GM19395 (cell line): ENCODE data around the gene PALLD.

Source experiments
- ATAC-seq: cut with Tn5 transposase; IDR thresholded peaks from one replicate; pipeline ENCODE4 v1.9.1; 2021; ENCODE audit warnings: mild to moderate bottlenecking, moderate library complexity; ENCODE audit not compliant: unreplicated experiment

Gene PALLD

DNA sequence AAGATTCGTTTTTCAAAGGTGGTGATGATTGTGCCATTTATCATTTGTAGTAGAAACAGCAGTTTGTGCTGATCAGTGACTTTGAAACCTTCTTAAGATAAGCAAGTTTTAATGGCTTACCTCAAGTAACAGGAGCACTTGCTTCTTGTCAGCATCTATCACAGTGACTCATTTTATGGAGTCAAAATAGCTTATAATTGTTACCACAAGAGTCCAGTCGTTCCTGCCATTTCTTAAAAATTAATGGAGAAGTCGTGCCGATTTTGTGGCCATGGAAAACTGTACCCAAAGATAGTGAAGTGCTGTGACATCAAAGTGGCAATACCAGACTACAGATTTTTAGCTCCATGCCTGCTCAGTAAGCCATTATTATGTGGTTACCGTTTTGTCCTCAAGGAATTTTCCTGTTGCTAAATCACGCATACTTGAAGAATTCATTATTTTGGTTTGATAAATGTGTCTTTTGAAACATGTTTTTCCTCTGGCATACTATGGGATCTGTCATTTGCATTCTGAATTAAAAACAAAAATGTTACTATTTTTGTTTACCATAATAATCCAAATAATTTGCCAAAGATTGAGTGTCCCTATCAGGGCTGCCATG is 383.3 kb downstream of the PALLD start:
- ATAC-seq: no peak

- ATAC-seq: peak; percentile 76
Measured at GRCh38 chr4:168880811-168881595, 384.2 kb downstream of the PALLD start.

DNA sequence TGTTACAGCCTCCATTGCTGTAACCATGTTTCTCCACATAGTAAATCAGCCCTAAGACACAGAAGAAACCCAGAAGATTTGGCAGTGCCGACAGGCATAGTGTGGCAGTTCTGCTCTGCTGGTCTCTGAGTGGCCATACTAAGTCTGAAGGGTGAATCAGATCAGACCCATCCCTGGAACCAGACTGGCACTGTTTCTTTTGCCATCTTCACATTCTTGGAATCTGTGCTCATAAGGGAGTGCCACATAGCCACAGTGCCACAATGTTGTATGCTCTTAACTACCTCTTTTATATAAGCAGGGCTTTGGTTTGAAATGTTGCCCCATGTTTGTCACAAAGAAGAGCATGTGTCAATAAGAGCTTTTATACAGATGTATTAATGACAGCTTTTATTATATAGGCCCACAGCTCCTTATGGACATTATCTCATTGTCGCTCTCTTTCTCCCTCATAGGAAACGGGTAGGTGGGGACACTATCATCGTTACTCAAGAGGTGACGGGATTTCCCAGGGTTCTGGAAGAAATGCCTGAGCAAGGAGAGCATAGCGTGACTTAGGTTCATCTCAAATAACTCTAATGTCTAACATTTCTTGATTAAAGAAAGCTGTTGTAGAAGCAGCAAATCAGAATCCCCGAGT is 385.0 kb downstream of the PALLD start:
- ATAC-seq: no peak

DNA sequence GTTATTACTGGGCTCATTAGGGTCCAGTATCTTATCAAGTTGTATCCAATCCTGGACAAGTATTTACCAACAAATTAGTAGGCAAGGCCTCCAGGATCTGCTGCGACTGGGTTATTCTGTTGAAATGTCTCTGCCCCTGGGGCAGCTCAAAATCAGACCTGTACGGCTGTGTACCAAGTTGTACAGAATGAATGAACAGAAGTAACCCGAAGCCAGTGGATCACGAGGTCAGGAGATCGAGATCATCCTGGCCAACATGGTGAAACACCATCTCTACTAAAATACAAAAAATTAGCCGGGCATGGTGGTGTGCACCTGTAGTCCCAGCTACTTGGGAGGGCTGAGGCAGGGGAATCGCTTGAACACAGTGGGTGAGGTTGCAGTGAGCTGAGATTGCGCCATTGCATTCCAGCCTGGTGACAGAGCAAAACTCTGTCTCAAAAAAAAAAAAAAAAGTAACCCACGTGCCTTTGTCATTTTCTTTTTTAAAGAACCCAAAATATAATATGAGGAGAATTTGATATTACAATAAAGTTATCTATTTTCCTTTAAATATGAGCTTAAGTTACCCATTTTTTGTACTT is 385.9 kb downstream of the PALLD start:
- no peak for ATAC-seq

GRCh38 chr4:168883513-168883912 is 386.7 kb downstream of the PALLD start:
- no peak for ATAC-seq

DNA sequence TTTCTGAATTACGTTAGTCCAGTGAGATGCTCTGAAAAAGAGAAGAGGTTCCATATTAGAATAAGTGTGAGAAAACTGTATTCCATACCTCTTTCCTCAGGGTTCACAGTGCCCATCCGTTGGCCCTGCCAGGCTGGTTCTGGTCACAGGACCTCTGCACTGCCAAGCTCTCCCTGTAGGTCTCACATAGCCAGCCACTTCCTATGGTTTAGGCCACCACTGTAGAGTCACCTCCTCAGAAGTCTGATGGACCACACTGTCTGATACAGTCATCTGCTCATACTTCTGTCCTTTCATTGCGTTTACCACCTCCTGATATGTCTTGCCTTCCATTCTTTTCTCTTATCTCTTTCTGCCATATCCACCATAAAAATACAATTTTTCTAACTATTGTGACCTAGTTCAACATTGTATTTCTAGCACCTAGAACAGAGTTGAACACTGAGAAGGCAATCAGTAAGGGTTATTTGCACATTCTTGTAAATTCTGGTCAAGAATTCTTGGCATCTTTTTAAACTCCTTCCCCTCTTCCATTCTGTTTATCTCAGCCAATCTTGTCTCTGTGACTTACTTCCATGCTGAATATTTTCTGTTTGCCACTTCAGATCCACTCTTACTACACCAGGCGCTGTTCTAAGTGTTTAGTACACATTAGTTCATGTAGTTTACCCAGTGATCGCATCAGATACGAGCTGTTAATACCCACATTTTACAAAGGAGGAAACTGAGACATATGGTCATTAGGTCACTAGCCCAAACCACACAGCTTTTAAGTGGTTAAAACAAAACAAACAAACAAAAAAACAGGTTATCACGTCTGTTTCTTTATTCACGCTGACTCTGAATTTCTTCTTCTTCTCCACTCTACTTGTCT is 387.6 kb downstream of the PALLD start:
- no peak for ATAC-seq

DNA sequence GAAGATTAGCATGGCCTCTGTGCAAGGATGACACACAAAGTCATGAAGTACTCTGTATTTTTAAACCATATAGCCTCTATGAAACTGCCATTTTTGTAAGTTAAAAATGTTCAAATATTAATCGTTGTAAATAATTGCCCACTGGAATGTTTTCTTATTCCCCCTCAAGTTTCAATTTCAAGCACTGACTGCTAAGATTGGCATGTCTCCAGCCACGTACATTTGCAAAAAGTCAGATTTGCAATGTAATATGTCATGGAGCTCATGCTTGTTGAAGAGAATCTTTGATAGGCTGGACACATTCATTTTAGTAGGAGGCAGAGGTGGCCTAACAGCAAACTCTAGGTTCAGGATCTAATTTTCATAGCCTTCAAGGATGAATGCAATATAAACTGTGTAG is 388.5 kb downstream of the PALLD start:
- no peak for ATAC-seq

GRCh38 chr4:168886351-168886750 is 389.5 kb downstream of the PALLD start:
- ATAC-seq: no peak

- ATAC-seq: no peak
Measured at GRCh38 chr4:168887809-168888208, 391.0 kb downstream of the PALLD start.

GRCh38 chr4:168888715-168889215 is 391.9 kb downstream of the PALLD start:
- no peak for ATAC-seq

- no peak for ATAC-seq
Measured at GRCh38 chr4:168891086-168891485, 394.2 kb downstream of the PALLD start.

- ATAC-seq: no peak
Measured at GRCh38 chr4:168891688-168892087, 394.8 kb downstream of the PALLD start.

DNA sequence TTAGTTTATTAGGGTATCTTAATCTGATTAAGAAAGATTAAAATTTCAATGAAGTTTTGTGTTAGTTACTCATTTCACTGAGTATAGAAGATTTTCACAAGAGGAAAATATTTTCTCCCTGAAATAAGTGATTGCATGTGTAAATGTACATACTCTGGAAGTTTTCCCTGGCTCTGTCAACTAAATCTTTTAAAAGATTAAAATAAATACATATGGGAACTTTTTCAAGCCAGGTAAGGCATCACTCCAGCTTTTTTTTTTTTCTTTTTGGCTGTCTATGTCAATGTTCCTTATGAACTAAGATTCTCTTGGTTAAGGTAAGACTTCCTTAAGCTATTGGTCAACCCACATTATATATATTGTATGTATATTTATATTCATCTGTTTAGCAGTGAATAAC is 395.6 kb downstream of the PALLD start:
- no peak for ATAC-seq

DNA sequence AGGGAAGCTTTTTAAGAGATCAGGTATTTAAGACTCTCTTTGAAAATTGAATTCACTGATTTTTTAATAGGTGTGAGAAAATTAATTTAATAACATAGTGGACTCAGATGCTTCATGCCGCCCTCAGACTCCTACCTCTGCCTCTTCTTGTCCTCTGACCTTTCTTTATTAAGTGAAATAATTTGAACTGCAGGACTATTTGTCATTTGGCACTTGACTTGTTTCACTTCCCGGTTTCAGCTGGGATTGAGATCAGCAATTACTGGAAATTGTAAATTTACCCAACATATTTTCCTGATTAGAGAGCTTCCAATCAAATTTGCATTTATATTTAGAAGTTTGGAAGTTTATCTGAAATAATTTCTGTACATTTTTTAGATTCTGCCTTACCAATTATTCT is 396.4 kb downstream of the PALLD start:
- ATAC-seq: no peak

DNA sequence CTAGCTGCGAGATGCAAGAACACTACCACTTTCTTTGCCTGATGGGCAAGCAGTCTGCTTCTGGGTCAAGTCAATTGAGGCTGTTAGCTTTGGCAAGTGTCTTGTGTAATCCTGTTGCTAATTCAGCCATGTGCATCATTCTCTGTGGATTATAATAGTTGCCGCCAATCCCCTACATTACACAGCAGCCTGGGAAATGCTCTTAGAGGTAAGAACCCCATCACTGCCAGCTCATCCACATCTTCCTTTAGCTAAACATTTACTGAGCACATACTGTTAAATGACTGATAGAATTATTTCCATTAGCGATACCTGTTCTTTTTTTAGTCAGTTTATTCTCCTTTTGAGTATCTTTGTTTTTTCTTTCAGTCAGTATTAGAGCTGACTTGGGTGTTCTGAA is 397.0 kb downstream of the PALLD start:
- ATAC-seq: no peak

DNA sequence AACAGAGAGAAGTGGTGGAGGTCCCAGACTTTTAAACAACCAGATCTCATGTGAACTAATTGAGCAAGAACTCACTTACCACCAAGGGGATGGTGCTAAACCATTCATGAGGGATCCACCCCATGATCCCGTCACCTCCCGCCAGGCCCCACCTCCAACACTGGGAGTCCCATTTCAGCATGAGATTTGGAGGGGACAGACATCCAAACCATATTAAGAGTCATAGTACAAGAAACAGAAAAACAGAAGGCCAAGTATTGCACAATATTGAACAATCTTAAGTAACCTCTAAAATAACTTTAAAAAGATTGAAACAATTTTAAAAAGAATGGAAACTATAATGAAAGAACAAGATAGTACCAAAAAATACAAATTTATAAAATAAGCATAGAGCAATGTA is 403.2 kb downstream of the PALLD start:
- ATAC-seq: no peak

DNA sequence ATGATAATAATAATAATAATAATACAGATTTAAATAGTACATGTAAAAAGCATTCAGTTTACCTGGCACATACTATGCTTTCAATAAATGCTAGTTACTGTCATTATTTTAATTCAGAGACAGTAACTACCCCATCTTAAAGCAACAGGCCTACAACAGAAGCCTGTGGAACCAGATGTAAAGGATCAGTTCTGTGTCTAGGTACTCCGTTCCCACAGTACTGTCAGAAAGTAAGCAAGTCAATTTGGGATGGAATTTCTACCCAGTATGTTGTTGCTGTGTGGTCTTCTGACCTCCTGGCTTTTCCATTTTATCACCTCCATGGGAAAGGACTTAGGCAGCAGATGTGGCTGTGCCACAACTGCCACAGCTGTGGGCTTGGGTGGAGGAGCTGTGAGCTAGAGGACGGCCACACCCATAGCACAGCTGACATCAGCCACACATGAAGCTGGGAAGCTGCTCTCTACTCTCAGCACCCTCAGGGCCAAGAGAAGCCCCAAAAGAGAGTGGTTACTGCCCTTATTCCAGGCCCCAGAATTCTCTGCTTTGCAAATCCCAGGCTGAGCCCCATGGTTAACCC is 410.4 kb downstream of the PALLD start:
- no peak for ATAC-seq

DNA sequence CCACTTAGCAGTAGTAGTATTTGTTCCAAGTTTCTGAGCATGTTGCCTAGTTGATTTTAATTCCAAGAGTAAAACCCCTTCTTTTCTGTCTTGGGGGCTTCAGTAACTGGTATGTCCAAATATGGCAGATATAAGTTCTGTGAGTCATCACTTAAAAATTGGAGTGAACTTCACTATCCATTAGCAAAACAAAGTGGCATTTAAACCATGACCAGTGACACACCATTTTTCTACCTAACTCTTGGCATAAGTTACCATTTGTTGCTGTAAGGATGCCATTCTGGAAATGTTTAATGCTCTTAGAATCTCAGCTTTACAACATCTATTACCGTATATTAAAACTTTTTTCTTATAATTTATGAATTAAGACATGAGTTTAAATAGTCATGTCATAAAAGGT is 411.2 kb downstream of the PALLD start:
- no peak for ATAC-seq

DNA sequence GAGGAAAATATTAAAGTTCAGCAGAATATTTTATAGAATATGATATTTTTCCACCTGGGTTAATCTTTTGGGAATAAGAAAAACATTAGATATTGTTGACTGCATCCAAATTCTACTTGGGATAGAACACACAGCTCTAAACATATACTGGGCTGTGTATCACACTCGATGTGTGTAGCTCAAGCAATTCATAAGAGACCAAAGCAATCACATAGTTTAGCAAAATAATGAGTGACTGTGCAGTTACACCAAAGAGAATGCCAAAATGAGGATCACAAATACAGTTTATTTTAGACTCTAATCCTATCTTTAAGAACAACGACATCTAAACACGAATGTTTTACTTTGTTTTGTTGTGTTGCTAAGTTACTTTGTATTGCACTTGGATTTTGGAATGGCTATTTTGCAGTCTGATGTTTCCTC is 412.0 kb downstream of the PALLD start:
- ATAC-seq: no peak

- no peak for ATAC-seq
Measured at GRCh38 chr4:168914095-168914494, 417.2 kb downstream of the PALLD start.
